Memory B cell (primary cell): Measurements from ENCODE around the gene JAML.

ENCODE experiments used
- ATAC-seq: fragments of 150-1000 bp; cut with Tn5 transposase; 2 replicates; pipeline ENCODE4 v1.10.0; 2021; ENCODE audit warnings: low read depth, mild to moderate bottlenecking, moderate library complexity
- DNase-seq, 2 donors: peaks; one replicate each; pipeline ENCODE4 v3.0.0; 2022; ENCODE audit warnings: low spot score in 2 of 2
- H3K27ac Mint-ChIP-seq: one replicate; pipeline ENCODE4 v1.8.0; 2022; ENCODE audit warnings: mild to moderate bottlenecking, moderate library complexity, mixed read lengths
- H3K27me3 Mint-ChIP-seq: one replicate; pipeline ENCODE4 v1.8.0; 2022; ENCODE audit warnings: mixed read lengths
- H3K36me3 Mint-ChIP-seq: one replicate; pipeline ENCODE4 v1.8.0; 2022; ENCODE audit warnings: mild to moderate bottlenecking, mixed read lengths
- H3K4me1 Mint-ChIP-seq: one replicate; pipeline ENCODE4 v1.8.0; 2022; ENCODE audit warnings: mixed read lengths
- H3K4me3 Mint-ChIP-seq: one replicate; pipeline ENCODE4 v1.8.0; 2022; ENCODE audit warnings: mild to moderate bottlenecking, moderate library complexity, mixed read lengths
- H3K9me3 Mint-ChIP-seq: one replicate; pipeline ENCODE4 v1.8.0; 2022; ENCODE audit warnings: mixed read lengths

JAML gene

DNA sequence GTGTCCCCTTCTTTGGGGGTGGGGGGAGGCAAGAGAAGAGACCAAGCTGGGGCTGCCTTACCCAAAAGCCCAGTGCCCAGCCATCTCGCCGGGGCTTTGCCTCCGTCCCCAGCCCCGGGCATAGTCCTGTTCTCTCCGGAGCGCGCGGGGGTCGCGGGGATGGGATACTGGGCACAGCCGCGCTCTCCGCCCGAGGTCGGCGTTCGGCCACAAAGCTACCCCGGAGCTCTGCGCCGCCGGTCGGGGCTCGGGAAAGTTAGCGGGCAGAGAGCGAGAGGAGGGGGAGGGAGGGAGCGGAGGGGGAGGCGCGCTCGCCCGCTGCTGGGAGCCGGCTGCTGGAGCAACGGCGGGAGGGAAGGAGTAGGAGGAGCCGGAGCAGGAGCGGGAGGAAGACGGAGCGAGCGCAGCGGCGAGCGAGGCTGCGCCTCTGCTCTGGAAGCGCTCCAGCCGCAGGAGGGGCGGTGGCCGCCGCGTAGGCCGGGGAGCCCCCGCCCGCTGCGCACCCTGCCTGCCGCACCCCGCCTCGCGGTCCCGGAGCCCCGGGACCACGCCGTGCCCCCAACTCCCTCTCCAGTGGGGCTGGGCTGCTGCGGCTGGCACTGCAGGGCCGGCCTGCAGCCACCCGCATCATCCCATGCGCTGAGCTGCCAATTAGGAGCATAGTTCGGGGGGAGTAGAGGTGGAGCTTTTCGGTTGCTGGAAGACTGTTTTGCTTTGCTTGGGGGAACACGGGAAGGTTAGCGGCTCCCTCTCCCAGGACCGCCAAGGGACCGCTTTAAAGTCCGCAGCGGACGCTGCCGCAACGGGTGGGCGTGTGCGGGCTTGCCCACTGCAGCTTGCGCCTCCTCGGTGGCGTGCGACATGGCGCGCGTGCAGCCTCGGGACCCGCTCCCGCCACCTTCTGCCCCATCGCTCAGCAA is 72.0 kb downstream of the JAML start, which contains the start of gene SCN4B:
SCN4B (minus strand) TSS at position 272 of the 920 bp plus-strand sequence; CDS start at position 122, 150 bp downstream.
- Mint-ChIP-seq H3K36me3 (no peaks in the 10 kb centered on the region), H3K9me3 (no peaks in the 10 kb centered on the region)
- DNase-seq = no peak

DNA sequence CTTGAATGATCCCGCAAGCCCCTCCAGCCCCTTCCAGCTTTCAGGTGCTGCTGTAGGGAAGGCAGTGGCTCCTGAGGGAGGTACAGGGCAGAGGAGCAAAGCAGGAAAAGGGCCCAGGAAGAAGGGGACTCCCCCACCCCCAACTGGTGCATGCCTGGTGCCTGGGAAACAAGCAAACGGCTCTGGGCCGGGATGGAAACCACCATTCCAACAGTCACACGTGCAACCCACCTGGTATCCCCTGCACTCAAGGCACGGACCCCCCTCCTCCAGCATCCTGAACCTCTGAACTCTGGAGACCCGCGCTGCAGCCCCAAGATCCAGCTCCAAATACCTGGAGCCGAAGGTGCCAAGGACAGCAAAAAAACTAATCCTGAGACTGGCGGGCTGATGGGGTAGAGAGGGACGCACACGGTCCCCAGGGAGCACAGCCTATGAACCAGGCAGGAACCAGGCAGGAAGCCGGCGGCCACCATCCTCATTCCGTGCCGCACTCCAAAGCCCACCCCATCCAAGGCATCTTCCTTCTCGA is 72.7 kb downstream of the JAML start:
- Mint-ChIP-seq H3K4me3 (peak overlapping the region; percentile 39), H3K36me3 (no peaks in the 10 kb centered on the region), H3K4me1 (peaks cover 6% of the 10 kb centered on the region), H3K27ac (no peak overlapping the region), H3K27me3 (peaks cover 28% of the 10 kb centered on the region), H3K9me3 (no peaks in the 10 kb centered on the region)
- no peak for DNase-seq
- ATAC-seq = no peak

More for the DNA sequence above, 72.0 kb downstream of the JAML start, which contains the start of gene SCN4B:
- H3K27me3 Mint-ChIP-seq = peaks cover 32% of the 10 kb centered on the region
- no peak within 1 kb of the TSS for H3K27ac Mint-ChIP-seq
- H3K4me3 Mint-ChIP-seq = peak within 1 kb of the TSS; percentile 55
- H3K4me1 Mint-ChIP-seq = peaks cover 6% of the 10 kb centered on the region
- ATAC-seq = peak; percentile 26

DNA sequence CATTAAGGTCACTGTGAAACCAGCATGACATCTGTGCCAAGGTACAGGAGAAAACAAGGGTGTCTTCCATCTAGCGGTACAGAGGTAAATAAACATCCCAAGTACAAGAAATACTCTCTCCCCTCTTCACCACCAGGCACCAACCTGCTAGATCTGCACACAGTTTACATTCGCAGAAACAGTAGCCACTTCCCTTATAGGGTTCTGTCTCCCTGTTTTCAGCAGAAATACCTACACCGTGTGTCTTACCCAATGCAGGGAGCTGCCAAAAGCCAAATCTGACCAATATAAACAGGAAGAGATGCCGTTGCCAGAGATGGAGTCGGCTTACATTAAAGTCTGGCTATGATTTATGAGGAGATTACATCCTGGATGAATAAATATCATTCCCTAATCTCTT is 73.4 kb downstream of the JAML start:
- Mint-ChIP-seq H3K36me3 (no peaks in the 10 kb centered on the region), H3K9me3 (no peaks in the 10 kb centered on the region), H3K27ac (no peak overlapping the region), H3K4me1 (peaks cover 6% of the 10 kb centered on the region), H3K27me3 (peaks cover 22% of the 10 kb centered on the region), H3K4me3 (no peak overlapping the region)
- DNase-seq (no peak), ATAC-seq (no peak)

DNA sequence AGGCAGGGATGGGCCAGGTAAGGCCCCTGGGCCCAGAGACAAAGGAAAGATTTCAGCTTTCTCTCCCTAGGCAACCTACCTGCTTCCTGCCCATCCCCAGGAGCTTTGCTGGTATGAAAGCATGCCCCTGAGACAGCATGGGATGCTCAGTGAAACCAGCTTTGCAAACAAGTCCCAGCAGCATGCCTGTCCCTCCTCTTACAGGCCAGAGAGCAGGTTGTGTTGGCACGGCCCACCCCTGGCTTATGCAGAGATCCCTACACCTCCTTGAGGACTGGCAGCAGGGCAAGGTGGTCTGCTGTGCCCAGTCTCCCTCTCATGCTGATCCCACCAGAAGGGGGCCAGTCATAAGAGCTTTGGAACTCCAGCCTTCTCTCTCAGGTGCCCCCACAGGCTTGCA is 75.3 kb downstream of the JAML start:
- no peaks in the 10 kb centered on the region for H3K36me3 Mint-ChIP-seq
- ATAC-seq (no peak), DNase-seq (no peak)
- no peaks in the 10 kb centered on the region for H3K9me3 Mint-ChIP-seq
- peaks cover 6% of the 10 kb centered on the region for H3K4me1 Mint-ChIP-seq
- H3K27me3 Mint-ChIP-seq = peaks cover 22% of the 10 kb centered on the region
- no peak overlapping the region for H3K27ac Mint-ChIP-seq
- no peak overlapping the region for H3K4me3 Mint-ChIP-seq

DNA sequence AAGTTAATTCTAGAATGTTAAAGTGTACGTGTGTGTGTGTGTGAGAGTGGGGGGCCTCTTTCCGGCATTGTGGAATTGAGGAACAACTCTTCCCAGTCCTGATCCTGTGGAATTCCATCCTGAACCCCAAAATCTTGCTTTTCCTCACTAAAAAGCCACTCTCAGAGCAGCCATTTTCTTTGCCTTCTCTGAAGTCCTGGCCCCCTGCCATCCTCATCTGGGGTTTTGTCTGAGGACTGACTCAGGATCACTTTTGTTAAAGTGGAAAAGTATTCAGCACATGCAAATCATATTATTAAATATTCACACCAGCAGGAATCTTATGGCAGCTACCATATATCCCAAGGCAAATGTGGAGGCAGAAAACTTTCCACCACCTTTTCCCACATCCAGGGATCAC is 76.0 kb downstream of the JAML start:
- Mint-ChIP-seq H3K9me3 (no peaks in the 10 kb centered on the region), H3K4me1 (peaks cover 5% of the 10 kb centered on the region), H3K4me3 (no peak overlapping the region), H3K36me3 (no peaks in the 10 kb centered on the region), H3K27me3 (peaks cover 21% of the 10 kb centered on the region), H3K27ac (no peak overlapping the region)
- ATAC-seq = no peak
- no peak for DNase-seq

DNA sequence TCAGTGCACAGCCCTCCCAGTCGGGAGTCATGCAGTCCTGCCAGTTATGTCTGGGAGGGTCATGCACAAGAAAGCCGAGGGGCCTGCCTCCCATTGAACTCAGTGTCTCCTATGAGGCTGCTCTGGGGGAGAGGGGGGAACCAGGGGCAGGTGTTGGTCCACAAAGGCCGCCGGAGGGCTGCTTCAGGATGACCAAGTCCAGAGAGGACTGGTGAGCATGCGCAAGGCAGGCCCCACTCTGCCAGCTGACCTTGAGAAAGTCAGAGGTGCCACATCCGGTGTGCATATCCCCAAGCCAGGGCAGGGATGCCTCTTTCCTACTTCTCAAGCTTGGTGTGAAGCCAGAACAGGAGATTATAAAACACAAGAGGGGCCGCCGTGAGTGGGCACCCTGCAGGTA is 76.6 kb downstream of the JAML start:
- Mint-ChIP-seq H3K27ac (no peak overlapping the region), H3K36me3 (no peaks in the 10 kb centered on the region), H3K9me3 (no peaks in the 10 kb centered on the region), H3K27me3 (peaks cover 19% of the 10 kb centered on the region), H3K4me3 (no peak overlapping the region), H3K4me1 (no peaks in the 10 kb centered on the region)
- DNase-seq (no peak), ATAC-seq (no peak)

DNA sequence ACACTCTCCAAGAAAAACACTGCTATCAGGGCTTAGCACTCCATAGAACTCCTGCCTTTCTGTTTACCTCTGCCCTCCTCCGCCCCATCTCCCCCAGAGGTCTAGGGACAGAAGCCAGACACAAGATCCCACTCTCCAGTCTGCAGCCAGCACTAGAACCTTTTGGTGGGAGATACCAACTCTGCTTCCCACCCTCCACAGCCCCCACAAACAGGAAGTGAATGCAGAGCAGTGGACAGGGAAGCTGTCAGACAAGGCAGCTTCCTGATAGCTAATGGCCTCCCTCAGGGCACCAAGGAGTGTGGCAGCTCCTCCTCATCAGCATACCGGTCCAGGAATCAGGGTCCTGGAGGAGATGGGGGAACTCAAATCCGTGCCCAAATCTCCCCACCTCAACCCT is 77.3 kb downstream of the JAML start:
- Mint-ChIP-seq H3K4me3 (no peak overlapping the region), H3K27me3 (peaks cover 22% of the 10 kb centered on the region), H3K36me3 (no peaks in the 10 kb centered on the region), H3K27ac (no peak overlapping the region), H3K9me3 (no peaks in the 10 kb centered on the region), H3K4me1 (no peaks in the 10 kb centered on the region)
- no peak for DNase-seq
- no peak for ATAC-seq

DNA sequence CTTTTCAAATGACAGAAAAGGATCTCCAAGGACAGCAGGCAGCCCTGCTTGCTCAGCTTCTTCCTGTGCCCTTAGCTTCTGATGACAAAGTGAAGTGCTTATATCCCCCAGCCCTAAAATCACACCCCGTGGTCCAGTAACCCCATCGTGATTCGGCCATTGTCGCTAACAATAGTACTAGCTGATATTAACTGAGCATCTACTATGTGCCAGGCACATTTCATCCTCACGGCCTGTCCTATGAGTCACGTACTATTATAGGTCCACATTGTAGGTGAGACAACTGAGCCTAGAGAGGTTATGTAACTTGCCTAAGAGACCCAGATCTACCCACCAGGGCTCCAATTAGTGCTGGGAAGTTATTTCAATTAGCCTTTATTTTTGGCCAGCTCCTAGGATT is 78.3 kb downstream of the JAML start:
- H3K4me3 Mint-ChIP-seq = peak overlapping the region; percentile 77
- no peak overlapping the region for H3K27ac Mint-ChIP-seq
- H3K4me1 Mint-ChIP-seq = no peaks in the 10 kb centered on the region
- ATAC-seq (no peak), DNase-seq (no peak)
- no peaks in the 10 kb centered on the region for H3K9me3 Mint-ChIP-seq
- H3K27me3 Mint-ChIP-seq = peaks cover 28% of the 10 kb centered on the region
- H3K36me3 Mint-ChIP-seq = no peaks in the 10 kb centered on the region

DNA sequence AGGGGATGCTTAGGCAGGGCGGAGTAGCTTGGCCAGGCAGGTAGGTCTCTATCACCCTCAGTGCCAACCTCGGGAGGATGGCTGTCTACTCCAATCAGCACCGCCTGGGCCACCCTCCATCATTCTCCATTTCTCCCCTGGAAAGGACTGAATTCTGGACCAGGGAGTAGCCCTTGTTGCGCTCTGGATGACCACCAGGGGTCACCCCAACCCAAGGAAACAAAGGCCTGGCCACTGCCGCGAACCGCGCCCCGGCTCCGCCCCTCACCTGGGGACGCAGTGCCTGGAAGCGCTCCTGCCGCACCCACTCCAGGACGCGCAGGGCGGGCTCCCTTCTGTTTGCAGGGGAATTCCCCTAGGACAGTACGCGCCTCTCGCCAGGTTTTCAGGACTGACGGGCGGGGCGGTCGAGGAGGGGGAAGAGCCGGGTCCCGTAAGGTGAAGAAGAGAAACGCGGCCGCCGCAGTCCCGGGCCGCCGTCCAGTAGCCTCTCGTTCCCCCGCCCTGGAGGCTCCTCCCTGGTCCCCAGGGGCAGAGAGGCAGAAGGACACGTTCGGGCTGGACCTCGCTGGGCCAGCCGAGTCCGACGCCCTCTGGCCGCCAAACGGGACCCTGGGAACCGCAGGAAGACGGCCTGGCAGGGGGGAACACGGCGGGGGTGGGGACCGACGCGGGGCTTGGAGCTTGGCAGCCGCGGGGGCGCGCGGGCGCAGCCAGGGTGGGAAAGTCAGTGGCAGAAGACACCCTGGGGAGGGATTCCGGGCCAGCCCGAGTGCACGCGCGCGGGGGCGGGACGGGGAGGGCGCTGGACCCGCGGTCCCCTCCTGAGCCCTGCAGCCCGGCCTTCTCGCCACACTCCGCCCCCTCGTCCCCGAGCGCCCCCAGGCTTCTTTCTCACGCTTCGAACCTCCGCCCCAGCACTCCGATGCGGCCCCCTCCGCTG is 79.3 kb downstream of the JAML start:
- ATAC-seq (peak; percentile 90), DNase-seq (peak; percentile 76 to 80)
- no peaks in the 10 kb centered on the region for H3K9me3 Mint-ChIP-seq
- H3K4me3 Mint-ChIP-seq = peak overlapping the region; percentile 82
- peaks cover 30% of the 10 kb centered on the region for H3K27me3 Mint-ChIP-seq
- H3K27ac Mint-ChIP-seq = no peak overlapping the region
- no peaks in the 10 kb centered on the region for H3K4me1 Mint-ChIP-seq
- no peaks in the 10 kb centered on the region for H3K36me3 Mint-ChIP-seq

DNA sequence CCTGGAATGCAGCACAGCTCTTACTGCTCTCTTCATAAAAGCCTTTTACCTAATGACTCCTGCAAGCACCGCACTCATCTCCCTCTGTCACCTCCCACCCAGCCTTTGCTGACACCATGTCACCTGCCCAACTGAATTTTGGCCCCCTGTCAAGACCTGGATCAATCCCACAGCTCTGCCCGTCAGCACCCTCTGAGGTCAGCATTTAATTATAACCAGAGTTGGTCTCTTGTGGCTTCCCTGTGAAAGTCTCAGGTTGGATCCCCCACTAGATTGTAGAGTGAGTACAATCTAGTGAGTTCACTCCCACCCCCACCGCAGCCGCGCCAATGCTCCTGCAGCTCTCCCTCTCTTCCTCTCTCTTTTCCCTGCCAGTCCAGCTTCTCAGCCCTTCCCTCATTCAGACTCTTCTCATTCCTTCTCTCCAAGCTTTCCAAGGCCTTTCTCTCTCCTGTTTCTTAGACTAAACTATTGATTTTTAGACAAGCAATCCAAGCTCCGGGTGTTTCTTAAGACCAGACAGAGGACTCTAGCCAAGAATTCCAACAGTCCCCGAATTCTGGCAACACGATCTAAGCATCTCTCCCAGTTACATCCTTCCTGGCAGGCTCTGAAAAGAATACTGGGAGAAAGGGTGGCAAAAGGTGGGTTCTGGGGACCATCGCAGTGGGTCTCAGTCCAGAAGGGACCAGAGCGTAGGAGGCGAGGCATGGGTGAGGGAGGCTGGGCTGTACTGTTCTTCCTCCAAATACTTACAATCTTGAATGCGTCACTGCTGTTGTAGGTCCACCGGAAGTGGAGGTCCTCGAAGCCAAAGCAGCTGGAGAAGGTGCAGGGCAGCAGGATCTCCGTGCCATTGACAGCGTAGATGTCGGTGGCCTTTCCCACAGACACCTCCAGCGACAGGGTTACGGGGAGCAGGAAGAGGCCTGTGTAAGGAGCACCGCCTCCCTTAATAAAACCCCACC is 80.2 kb downstream of the JAML start:
- Mint-ChIP-seq H3K9me3 (no peaks in the 10 kb centered on the region), H3K4me3 (peak overlapping the region; percentile 82), H3K27ac (no peak overlapping the region), H3K27me3 (peaks cover 32% of the 10 kb centered on the region), H3K36me3 (no peaks in the 10 kb centered on the region), H3K4me1 (no peaks in the 10 kb centered on the region)
- DNase-seq = no peak
- no peak for ATAC-seq
